Suppressor macrophage treated with lipopolysaccharide for 1 hour (primary cell): ENCODE measurements around the gene TRIM52.

Experiments used
- DNase-seq, 3 donors: peaks; one replicate each; pipeline ENCODE4 v3.0.0-alpha.2; 2020 to 2022

TRIM52 gene

GRCh38 chr5:181255836-181256578 is 4.9 kb downstream of the TRIM52 start:
- no peak for DNase-seq

GRCh38 chr5:181255276-181255675 is 5.7 kb downstream of the TRIM52 start:
- DNase-seq, result no peak

GRCh38 chr5:181248277-181248676 is 12.7 kb downstream of the TRIM52 start:
- no peak for DNase-seq

GRCh38 chr5:181246276-181247049 is 14.5 kb downstream of the TRIM52 start:
- DNase-seq, result peak; percentile 99

- DNase-seq, result no peak
Measured at GRCh38 chr5:181245427-181246275, 15.3 kb downstream of the TRIM52 start.

DNA sequence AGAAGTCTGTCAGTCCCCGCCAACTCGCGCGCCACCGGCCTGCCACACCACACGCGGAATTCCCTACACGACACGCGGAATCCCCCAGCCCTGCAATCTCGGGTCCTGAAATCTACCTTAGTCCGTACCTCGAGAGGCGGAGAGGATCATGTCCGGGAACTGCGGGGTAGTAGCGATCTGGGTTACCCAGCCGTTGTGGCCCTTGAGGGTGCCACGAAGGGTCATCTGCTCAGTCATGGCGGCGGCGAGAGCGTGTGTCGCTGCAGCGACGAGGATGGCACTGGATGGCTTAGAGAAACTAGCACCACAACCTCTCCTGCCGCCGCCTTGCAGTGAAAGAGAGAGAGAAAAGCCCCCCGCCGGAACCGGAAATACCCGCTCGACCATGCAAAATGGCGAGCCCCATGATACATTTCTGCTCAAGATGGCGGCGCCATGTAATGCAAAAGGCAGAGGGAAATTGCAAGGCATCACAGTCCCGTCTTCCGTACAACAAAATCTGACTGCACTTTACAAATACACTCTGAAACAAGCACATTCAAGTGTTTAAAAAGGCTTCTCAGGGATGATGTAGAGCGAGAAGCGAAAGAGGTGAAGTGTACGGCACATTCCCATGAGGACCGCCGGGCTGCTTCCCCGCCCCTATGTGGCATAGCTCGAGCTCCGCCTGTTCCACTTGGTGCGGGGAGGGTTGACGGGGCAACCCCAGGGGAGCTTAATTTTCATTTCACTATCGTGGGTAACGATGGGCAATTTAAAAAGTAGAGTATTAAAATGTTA is 17.2 kb downstream of the TRIM52 start, which contains the start of gene RACK1:
TSS of gene RACK1 (minus strand) at position 343 of the 780 bp plus-strand sequence. CDS start at position 237, 106 bp downstream.
- peak; percentile 89 to 93 (median 92) for DNase-seq

- DNase-seq, result peak; percentile 44 to 58 (median 49)
Measured at GRCh38 chr5:181243018-181243563, 17.9 kb downstream of the TRIM52 start.

- no peak for DNase-seq
Measured at GRCh38 chr5:181242031-181242451, 18.9 kb downstream of the TRIM52 start.

- DNase-seq, result peak; percentile 87 to 95 (median 90)
Measured at GRCh38 chr5:181241393-181241975, 19.5 kb downstream of the TRIM52 start.

- DNase-seq, result no peak
Measured at GRCh38 chr5:181239062-181239663, 21.8 kb downstream of the TRIM52 start.

- no peak for DNase-seq
Measured at GRCh38 chr5:181237729-181238385, 23.1 kb downstream of the TRIM52 start.

GRCh38 chr5:181236954-181237641 is 23.8 kb downstream of the TRIM52 start:
- DNase-seq, result no peak

DNA sequence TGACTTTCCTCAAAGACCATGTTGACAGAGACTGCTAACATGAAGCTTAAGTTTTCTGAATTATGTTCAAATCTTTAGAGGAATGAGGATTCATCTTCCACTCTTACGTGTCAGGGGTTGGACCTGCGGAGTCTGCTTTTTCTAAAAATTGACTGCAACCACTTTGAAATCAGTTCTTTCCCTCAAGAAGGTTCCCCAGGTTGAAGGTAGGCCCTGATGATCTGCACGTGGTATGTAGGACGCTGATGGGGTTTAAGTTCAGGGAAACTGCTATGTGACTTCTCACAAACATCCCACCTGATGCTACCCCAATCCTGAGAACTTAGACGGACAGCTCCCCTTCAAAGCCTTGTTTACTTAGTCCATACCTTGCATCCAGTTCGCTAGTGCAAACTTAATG is 24.5 kb downstream of the TRIM52 start:
- DNase-seq, result no peak

- no peak for DNase-seq
Measured at GRCh38 chr5:181235689-181236366, 25.1 kb downstream of the TRIM52 start.

DNA sequence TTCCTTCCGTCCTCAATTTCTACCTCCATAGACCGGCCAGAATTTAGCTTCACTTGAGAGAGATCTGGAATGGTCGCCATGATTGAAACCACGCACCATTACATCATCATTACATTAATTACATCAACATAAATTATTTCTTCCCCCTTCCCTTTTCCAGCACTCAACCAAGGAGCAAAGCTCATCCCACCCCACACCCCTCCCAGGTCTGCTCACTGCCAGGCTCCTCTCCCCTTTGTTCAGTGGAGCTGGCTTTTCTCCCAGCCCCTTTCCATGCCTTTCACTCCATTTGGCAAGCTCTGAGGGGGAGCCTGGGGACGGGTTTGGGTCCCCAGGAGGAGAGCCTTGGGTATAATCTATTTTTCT is 25.6 kb downstream of the TRIM52 start:
- DNase-seq, result no peak

- no peak for DNase-seq
Measured at GRCh38 chr5:181234455-181235306, 26.3 kb downstream of the TRIM52 start.

- no peak for DNase-seq
Measured at GRCh38 chr5:181233801-181234454, 27.0 kb downstream of the TRIM52 start.
